Measurements from ENCODE around the gene XPNPEP1. TPM values are rescaled to one million over a fixed set of nuclear protein-coding genes. Genes with fewer than 3 reads are reported as not detected.

Gene XPNPEP1
- total RNA-seq, 3 donors from 2014 or later (not counting 1 experiment from before 2014, with no cell fraction given), result 102 to 118 (median 106) TPM

DNA sequence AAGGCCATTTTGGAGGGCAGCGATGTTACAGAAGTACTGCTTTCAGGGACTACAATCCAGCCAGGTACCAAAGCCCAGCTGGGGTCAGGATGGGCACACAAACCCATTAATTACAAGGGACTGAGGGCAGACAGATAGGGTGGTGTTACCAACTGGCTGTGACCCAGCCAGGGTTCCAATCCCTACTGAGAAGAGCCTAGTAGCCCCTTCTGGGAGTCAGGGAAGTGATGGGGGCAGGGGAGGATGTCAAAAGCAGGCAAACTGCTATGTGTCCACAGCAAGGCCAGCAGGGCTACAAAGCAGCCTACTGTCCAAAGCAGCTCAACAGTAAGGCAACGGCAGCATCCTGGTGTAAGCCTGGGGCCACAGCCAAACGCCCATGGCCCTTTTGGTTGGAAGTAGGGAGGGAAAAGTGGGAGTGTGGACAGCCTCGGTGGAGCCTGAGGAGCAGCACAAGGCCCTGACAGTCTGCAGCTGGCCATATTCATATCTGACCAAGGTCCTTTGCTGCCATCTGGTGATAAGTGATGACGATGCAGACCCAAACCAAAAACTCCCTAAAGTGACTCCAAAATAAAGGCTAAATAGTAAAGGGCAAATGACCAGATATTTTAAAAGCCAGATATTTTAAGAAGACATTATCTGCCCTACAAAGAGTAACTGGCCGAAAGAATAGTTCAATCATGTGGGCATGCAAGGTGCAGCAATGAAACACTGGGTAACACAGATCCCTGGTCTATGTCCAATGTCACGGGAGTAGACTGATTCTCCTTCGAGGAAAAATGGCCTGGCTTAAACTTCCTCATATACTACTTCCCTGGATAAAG lies 56.9 kb downstream of the XPNPEP1 start:
- Mint-ChIP-seq H3K27ac (no peak overlapping the region), H3K36me3 (peaks cover 36% of the 10 kb centered on the region)
- WGBS (ENCODE audit: insufficient coverage), result 93% methylated on average over 7 of the region's 8 CpGs

DNA sequence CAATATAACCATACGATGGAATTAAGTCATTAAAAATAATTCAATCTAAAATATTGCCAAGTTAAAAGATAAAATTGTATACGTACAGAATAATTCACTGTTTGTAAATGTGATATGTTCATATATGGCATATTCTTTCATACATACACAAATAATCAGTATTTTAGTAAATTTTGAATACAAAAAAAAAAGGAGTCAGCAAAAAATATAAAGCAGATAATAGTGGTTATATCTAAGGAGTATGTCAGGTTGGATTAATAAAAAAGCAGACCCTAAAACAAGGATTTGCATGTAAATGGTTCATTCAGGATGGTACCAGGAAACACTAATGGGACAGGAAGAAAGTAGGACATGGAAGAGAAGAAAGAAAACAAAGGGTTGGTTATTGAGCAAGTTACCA lies 59.5 kb downstream of the XPNPEP1 start:
- Histone ChIP-seq H3K27me3 (ENCODE audit: control insufficient read depth, insufficient read depth, low read length) (no peaks in the 10 kb centered on the region), H3K4me1 (ENCODE audit: control insufficient read depth, insufficient read depth, low read length) (no peaks in the 10 kb centered on the region), H3K27ac (ENCODE audit: low read length) (no peak overlapping the region), H3K9me3 (ENCODE audit: control insufficient read depth, insufficient read depth, low read length) (peaks cover 3% of the 10 kb centered on the region), H3K4me3 (ENCODE audit: low read length) (no peak overlapping the region), H3K36me3 (ENCODE audit: control insufficient read depth, insufficient read depth, low read length) (peaks cover 56% of the 10 kb centered on the region)
- ATAC-seq, result no peak
- no CpG with 5 or more reads among the region's 2 CpGs for WGBS (ENCODE audit: insufficient coverage)
- intact Hi-C loops (cut with micrococcal nuclease), result no loop called here
- Mint-ChIP-seq H3K36me3 (peaks cover 36% of the 10 kb centered on the region), H3K27ac (no peak overlapping the region), H3K4me1 (no peaks in the 10 kb centered on the region), H3K27me3 (ENCODE audit: low read depth in 2 of 2) (no peaks in the 10 kb centered on the region), H3K9me3 (peaks cover 2 to 8% of the 10 kb centered on the region in 2 donors), H3K4me3 (no peak overlapping the region)
- no peak for DNase-seq
- TF ChIP-seq, protein P1, sequence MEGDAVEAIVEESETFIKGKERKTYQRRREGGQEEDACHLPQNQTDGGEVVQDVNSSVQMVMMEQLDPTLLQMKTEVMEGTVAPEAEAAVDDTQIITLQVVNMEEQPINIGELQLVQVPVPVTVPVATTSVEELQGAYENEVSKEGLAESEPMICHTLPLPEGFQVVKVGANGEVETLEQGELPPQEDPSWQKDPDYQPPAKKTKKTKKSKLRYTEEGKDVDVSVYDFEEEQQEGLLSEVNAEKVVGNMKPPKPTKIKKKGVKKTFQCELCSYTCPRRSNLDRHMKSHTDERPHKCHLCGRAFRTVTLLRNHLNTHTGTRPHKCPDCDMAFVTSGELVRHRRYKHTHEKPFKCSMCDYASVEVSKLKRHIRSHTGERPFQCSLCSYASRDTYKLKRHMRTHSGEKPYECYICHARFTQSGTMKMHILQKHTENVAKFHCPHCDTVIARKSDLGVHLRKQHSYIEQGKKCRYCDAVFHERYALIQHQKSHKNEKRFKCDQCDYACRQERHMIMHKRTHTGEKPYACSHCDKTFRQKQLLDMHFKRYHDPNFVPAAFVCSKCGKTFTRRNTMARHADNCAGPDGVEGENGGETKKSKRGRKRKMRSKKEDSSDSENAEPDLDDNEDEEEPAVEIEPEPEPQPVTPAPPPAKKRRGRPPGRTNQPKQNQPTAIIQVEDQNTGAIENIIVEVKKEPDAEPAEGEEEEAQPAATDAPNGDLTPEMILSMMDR (IDR thresholded peaks at IDR 0.05), result no peak

More for the DNA sequence above, 56.9 kb downstream of the XPNPEP1 start:
- H3K9me3 Mint-ChIP-seq, result peaks cover 2 to 8% of the 10 kb centered on the region in 2 donors
- H3K4me3 Mint-ChIP-seq, result no peak overlapping the region
- Histone ChIP-seq H3K36me3 (ENCODE audit: control insufficient read depth, insufficient read depth, low read length) (peaks cover 77% of the 10 kb centered on the region), H3K9me3 (ENCODE audit: control insufficient read depth, insufficient read depth, low read length) (peaks cover 3% of the 10 kb centered on the region), H3K4me3 (ENCODE audit: low read length) (no peak overlapping the region), H3K4me1 (ENCODE audit: control insufficient read depth, insufficient read depth, low read length) (no peaks in the 10 kb centered on the region), H3K27me3 (ENCODE audit: control insufficient read depth, insufficient read depth, low read length) (no peaks in the 10 kb centered on the region), H3K27ac (ENCODE audit: low read length) (no peak overlapping the region)
- no peaks in the 10 kb centered on the region for H3K4me1 Mint-ChIP-seq
- no peak for ATAC-seq
- DNase-seq, result no peak
- intact Hi-C loops (cut with micrococcal nuclease), result no loop called here
- TF ChIP-seq, protein P1 (IDR thresholded peaks at IDR 0.05), result no peak
- no peaks in the 10 kb centered on the region for H3K27me3 Mint-ChIP-seq (ENCODE audit: low read depth in 2 of 2)

DNA sequence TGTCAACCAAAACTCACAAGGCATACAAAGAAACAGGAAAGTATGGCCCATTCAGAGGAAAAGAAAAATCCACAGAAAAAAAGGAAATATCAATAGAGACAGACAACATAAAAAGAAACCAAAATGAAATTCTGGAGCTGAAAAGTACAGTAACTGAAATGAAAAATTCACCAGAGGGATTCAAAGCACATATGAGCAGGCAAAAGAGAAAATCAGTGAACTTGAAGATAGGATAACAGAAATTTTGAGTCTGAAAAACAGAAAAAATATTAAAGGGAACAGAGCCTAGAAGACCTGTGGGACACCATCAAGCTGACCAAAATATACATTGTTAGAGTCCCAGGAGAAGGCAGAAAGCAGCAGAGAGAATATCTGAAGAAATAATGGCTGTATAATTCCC lies 60.6 kb downstream of the XPNPEP1 start:
- H3K9me3 Mint-ChIP-seq, result peaks cover 2 to 8% of the 10 kb centered on the region in 2 donors
- TF ChIP-seq, protein P1 (IDR thresholded peaks at IDR 0.05), result no peak
- H3K4me1 Mint-ChIP-seq, result no peaks in the 10 kb centered on the region
- H3K27me3 Mint-ChIP-seq (ENCODE audit: low read depth in 2 of 2), result no peaks in the 10 kb centered on the region
- H3K9me3 ChIP-seq (ENCODE audit: control insufficient read depth, insufficient read depth, low read length), result peaks cover 3% of the 10 kb centered on the region
- no peaks in the 10 kb centered on the region for H3K27me3 ChIP-seq (ENCODE audit: control insufficient read depth, insufficient read depth, low read length)
- ATAC-seq (no peak), DNase-seq (no peak)
- H3K36me3 Mint-ChIP-seq, result peaks cover 30% of the 10 kb centered on the region
- H3K4me3 ChIP-seq (ENCODE audit: low read length), result no peak overlapping the region
- intact Hi-C loops (cut with micrococcal nuclease), result no loop called here
- no peaks in the 10 kb centered on the region for H3K4me1 ChIP-seq (ENCODE audit: control insufficient read depth, insufficient read depth, low read length)
- no peak overlapping the region for H3K27ac Mint-ChIP-seq
- H3K27ac ChIP-seq (ENCODE audit: low read length), result no peak overlapping the region
- no peak overlapping the region for H3K4me3 Mint-ChIP-seq
- H3K36me3 ChIP-seq (ENCODE audit: control insufficient read depth, insufficient read depth, low read length), result peaks cover 47% of the 10 kb centered on the region

All from natural killer cell (primary cell).